ENCODE data around the gene THSD4.

Gene THSD4

DNA sequence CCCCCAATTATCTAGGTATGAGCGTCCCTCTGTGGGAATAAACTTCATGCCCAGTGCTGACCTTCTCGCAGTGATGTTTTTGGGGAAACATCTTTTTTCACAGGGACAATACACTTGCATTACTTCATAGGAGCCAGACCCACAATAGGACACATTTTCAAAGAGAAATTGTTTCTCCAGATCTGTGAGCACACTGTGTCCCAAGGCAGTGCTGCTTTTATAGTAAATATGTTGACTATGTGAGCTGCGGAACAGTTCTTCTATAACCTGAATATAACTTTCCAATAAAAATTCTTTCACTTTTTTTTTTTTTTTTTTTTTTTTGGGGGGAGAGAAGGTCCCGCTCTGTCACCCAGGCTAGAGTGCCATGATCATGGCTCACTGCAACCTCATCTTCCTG, 17.4 kb upstream of the THSD4 start:
- no peak for DNase-seq (ENCODE audit: low read depth in 2 of 2)

DNA sequence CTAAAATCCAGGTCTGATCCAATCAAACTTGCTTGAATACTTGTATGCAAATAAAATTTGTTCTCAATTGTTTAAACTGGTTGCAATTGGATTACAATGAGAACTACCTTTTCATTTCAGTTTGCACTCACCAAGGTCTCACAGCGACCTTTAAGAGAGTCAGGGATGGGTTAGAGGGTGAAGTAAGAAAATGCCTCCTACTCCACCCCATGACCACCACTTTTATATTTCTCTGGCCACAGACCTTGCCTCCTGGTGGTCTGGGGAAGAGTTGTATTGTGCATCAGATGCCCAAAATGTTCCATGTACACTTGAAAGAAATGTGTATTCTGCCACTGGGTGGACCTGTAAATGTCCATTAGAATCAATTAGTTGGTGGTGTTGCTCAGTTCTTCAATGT, 16.4 kb upstream of the THSD4 start:
- DNase-seq (ENCODE audit: low read depth in 2 of 2) = no peak

DNA sequence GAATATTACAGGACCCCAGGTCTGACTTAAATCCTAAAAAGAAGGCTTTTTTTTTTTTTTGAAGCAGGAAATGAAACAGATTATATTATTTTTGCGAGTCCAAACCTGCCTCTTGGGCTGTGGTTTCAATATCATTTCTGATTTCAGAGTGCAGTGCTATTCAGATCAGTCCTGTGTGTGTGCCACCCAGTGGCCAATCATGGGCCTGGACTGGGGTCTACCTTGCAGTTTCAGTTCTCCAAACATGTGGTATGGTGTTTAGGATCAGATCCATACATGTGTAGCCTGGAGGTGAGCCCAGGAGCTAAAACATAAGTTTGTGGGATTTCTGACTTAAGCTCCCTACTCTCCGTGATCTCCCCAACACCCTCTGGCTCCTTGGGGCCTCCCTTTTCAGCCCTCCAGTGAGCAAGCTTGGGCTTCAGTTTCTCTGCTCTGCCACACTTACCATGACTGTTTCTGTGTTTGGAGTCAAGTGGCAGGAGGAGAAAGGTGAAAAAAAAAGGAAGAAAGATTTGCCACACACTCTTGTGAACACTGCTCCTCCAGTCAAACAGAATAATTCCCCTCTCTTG, 12.1 kb upstream of the THSD4 start:
- DNase-seq (ENCODE audit: low read depth in 2 of 2) = no peak

DNA sequence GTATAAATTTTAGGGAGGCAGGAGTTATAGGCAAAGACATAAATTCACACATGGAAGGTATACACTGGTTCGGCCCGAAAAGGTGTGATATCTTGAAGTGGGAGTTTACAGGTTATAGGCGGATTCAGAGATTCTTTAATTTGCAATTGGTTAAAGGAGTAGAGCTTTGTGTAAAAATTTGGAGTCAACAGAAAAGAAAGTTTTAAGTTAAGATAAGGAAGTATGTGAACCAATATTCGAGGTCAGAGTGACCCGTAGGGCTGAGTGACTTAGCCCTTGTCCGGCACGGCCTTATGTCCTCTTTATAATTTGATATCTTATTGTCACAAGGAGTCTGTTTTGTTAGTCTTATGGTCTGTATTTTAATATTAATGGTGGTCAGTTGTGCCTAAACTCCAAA, 10.6 kb upstream of the THSD4 start:
- DNase-seq (ENCODE audit: low read depth in 2 of 2) = no peak

DNA sequence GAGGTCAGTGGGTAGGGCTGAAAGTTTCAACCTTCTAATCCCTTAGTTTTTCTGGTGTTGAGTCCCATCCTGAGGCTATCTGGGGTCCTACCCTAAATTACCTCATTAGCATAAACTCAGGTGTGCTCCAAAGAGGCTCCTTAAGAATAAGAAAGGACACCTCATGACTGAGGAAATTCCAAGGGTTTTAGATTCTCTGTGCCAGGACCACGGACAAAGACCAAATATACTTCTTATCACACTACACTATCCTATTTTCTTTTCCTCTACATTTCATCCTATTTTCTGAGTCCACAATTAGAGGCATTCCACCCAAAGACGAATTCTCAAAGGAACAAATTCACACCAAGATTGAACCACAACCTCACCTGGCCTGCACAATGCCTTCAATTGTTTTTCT, 9.8 kb upstream of the THSD4 start:
- DNase-seq (ENCODE audit: low read depth in 2 of 2) = no peak

DNA sequence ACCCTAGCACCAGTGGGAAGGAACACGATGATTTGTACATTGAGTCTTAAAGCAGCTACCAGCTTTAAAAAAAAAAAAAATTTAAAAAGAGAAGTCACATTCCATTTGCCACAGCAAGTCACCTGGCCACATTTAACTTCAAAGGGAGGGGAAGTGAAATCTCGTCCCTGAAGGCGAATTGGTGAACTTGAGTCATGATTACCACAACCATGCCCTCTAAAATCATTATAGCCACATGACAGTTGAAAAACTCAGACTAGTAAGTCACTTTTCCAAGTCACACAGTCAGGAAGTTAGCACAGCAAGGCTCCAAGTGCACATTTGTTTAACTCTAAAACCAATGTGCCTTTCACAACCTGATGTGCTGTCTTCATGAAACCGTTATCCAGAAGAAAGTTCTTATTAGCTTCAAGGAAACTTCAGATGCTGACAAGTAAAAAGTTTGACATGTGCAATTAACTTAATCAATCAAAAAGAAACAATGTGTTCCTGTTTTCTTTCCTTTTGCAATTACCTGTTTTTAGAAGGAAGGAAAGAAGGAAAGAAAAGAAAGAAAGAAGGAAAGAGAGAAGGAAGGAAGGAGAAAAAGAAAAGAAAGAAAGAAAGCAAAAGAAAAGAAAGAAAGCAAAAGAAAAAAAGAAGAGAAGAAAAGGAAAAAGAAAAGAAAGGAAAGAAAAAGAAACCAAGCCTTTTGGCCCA, 8.3 kb upstream of the THSD4 start:
- DNase-seq (ENCODE audit: low read depth in 2 of 2) = no peak

DNA sequence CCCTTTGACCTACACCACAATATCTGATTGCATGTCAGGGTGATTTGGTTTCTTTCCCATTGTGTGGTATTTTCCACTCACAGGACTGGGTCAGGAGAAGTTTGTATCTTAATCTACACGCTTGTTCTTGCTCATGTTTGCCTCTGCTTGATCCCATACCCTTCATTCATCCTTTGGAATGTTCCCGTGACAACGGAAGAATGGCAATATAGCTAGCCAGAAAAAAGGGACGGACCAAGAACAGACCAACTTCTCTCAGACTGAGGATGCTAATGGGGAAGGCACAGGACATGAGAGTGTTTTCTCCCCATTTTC, 7.8 kb upstream of the THSD4 start:
- no peak for DNase-seq (ENCODE audit: low read depth in 2 of 2)

DNA sequence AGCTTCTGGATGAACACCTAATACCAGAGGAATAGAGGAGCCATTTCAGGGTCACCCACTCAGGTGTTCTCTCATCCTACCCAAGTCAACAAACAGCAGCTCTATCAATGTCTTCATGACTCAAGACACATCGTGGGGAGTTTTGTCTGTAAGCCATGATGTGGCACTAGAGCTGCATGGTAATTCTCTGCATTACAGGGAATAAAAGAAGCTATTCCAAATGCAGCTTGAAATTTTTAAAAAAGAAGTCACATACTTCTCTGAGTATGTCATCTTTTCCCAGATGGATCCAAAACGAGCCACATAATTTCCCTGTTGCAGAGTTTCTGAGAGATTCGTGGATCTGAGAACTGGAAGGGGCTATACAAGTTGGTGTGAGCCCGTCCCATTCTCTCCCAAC, 6.1 kb upstream of the THSD4 start:
- no peak for DNase-seq (ENCODE audit: low read depth in 2 of 2)

DNA sequence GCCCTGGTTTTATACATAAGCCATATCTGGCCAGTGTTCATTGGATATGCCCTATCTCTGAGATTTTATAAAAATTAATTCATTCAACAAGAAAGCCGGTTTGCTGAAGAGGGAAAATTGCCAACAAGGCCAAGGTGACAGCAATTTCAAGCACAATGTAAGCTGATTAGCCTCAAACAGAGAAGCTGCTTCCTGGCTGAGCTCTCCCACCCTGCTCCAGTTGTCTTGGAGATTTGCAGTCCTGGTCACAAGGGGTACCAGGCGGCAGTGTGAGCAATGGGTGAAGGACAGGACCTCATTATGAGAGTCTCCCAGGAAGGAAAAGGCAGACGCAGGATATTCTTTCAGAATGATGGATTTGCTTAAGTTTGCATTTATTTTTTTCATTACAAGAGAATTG, 5.4 kb upstream of the THSD4 start:
- DNase-seq (ENCODE audit: low read depth in 2 of 2) = no peak

DNA sequence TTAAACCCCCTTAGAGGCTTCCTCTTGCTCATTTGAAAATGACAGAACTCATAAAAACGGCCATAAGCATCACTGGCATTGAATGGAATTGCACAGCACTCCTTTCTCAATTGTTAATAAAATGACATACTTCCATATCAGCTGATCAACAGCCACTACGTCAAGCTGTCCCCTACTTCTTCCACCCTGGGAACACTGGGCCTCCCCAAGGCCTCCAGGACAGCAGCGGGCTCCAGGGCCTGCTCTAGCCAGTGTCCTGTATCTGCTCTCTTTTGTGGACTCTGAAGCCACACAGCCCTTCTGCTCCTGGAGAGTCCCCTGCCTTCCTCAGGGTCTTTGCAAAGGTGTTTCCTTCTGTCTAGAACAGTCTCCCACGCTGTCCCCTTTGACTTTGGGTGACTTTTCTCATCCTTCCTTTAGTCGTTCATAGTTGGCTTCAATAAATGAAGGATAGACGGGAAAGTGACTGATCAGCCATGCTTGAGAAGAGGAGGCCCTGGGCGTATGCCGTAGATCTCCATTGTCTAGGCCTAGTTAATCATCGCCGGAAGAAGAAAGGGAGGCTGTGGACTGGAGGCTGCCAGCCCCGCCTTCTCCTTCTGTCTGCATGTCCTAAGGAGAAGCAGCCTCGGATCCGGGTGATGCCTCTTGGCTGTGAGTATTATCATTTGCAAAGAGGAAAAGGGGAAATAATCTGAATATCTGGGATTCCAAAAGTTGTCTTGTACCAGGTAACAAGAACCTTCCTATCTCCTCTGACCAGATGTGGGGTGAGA, 4.7 kb upstream of the THSD4 start:
- no peak for DNase-seq (ENCODE audit: low read depth in 2 of 2)

DNA sequence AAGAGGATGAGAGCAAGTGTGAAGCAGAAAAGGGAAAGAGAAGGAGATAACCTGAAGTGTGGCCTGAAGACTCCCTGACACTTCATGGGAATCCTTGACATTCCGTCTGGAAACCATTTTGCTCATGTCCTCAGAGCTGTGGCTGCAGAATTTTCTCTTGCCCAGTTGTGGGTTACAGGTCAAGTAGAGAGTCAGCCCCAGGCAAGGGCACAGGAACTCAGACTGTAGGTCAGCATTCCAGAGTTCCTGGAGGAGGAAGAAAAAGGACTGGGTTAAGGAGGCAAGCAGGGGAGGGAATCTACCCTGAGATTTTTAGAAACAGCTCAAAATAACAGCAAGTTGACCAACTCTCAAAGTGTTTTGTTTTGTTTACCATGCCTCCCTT, 4.1 kb upstream of the THSD4 start:
- DNase-seq (ENCODE audit: low read depth in 2 of 2) = no peak

DNA sequence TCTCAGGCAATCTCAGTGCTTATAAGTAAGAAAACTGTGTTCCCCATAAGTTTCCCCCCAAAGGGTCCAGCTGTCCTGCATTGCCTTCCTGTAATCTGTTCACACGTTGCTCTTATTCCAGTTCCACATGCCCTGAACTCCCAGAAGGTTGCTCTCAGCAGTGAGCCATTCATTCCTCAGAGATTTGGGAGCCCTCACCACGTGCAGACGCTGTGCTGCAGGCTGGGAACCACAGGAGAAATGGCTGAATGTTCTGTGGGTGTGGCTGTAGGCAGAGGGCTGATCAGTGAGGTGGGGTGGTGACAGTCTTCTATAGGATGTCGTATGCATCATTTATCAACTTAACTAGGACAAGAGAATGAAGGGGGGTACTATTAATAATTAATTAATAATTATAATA, 3.3 kb upstream of the THSD4 start:
- no peak for DNase-seq (ENCODE audit: low read depth in 2 of 2)

DNA sequence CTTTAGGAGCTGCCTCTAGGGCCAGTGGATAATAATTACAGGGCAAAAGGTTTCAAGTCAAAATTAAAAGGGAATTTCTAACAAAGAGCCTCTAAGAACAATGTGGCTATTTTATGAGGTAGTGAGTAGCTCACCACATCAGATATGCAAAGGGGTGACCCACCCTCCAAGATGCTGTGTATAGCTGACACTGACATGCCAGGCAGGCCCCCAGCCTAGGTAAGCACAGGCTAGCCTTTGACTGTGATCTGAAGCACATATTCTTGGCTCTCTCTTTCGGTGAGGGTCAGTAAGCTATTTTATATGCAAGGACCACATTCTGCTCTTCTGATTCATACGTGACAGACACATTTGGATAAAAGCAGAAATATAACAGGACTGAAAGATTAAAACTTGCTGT, 2.8 kb upstream of the THSD4 start:
- DNase-seq (ENCODE audit: low read depth in 2 of 2) = no peak

DNA sequence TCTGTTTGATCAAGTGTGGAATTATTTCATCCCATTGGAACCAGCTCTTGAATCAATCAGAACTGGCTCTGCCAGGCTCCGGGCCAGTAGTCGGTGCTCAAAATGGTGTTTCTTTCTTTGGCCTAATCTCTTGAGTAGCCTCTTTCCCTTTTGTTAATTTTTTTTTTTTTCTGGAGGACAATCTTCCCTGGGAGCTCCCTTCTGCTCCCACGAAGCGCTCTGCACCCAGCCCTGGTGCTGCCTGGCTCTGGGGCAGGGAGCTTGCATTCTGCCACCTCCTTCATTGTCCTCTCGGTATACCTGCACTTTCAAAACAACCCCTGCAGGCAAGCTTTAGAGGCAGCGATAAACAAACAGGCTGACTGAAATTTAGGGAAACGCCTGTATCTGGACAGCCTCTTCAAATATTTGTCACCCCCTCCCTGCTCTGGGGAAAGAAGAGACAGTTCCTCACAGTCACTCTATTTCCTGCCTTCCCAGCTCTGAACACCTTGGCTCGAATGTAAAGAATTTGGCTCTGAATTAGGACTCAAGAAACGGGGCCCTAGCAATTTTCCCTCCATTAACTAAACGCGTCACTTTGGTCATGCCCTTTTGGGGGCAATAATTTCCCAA, 1.1 kb upstream of the THSD4 start:
- DNase-seq (ENCODE audit: low read depth in 2 of 2) = no peak

DNA sequence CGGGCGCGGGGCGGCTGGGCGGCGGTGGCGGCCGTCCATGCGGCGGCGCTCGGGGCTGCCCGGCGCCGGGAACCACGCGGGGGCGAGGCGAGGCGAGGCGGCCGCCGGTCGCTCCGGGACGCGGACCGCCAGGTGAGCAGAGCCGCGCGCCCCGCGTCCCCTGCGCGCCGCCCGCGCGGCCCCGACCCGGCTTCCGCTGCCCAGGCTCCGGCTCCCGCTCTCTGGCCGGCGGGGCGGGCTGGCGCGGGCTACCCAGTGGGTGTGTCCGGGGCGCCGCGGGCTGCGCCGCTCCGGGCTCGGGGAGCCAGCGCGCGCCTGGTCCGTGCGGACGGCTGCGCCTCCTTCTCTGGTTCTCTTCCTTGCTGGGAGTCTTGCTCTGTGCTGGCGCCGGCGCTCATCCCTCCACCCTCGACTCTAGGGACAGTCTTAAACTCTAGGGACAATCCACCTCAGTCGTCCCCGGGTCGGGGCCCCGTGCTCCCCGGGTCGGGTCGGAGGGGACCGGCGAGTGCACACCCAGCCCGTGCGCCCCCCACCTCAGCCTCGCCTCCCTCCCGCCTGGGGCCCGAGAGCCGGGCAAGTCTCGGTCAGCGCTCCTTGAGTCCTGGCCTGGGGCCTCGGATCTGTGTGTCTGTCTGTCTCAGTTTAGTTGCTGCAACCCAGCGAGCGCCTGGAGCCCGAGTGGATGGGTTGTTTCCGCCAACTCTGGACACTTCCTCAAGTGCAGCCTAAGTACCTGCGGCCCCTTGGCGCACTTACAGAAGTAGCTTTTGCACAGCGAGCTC, 488 bp downstream of the THSD4 start:
- DNase-seq (ENCODE audit: low read depth in 2 of 2) = no peak

DNA sequence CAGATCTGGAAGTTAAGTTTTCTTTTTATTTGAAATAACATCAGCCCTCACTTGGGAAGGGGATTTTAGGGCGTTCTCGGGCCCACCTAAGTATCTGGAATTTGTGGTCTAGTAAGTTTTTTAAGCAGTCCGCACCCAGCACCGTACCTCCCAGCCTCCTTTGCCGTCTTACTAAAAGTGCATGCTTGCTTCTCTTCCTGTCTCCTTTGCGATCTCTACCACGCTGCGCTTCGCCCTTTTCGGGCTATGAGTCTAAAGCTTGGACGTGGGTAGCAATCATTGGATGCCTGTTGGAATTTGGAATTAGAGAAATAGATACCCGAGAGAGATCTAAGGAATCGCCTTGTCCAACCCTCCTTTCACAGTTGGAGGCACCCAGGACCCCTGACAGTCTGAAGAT, 1.1 kb downstream of the THSD4 start:
- DNase-seq (ENCODE audit: low read depth in 2 of 2) = no peak

DNA sequence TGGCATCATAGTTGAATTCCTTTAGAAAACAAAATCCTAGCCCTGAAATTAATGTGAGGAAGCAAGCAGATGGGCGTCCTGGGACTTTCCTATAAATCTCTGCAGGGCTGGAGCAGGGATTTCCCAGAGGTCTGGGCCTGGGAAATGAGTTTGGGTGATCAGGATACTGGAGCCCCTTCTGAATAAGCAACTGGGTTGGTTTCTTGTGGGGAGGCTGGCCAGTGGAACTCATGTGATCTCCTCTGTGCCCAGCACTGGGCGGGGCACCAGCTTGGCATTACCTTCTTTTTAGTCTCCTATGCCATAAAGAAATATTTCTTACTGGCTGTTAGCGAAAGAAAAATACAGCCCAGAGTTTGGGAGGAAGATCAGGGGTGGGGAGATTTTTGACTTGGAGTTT, 1.7 kb downstream of the THSD4 start:
- no peak for DNase-seq (ENCODE audit: low read depth in 2 of 2)

DNA sequence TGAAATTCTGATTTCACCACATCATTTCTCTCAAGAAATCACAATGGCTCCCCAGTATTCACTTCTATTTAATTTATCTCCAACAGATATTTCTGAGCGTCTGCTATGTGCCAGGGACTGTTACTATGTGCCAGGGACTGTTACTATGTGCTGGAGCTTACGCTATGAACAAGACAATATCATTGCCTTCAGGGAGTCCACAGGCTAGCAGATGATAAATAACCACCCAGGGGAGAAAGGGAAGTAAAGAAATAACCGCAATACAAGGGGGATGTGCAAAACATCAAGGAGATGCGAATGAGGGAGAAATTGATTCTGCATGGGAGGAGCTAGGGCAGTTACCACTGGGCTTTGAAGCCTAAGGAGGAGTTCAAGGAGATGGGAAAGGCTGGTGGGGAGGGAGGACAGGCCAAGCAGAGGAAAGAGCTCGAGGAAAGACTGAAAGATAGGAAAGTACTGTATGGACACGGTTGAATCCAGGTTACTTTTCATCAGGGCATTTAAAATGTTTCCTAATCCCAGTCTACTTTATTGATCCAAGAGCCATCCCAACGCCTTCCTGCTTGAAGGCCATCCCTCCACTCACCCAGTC, 2.5 kb downstream of the THSD4 start:
- no peak for DNase-seq (ENCODE audit: low read depth in 2 of 2)

DNA sequence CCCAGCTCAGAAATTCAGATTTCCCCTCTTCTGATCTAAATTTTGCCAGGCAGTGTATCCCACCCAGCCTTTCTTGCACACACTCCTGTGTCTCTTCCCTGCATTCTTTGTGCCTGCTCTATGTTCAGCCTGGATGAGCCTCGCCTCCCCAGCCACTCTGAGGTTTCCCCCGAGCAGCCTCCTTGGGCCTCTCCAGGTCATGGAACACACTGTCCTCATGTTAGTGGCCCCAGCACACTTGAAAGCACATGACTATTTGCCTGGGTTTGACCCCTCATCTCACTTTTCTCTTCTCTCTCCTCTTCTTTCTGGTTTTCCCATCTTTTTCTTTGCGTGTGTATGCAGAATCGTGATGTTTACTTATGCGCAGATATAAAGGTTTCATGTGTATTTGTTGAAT, 3.1 kb downstream of the THSD4 start:
- no peak for DNase-seq (ENCODE audit: low read depth in 2 of 2)

DNA sequence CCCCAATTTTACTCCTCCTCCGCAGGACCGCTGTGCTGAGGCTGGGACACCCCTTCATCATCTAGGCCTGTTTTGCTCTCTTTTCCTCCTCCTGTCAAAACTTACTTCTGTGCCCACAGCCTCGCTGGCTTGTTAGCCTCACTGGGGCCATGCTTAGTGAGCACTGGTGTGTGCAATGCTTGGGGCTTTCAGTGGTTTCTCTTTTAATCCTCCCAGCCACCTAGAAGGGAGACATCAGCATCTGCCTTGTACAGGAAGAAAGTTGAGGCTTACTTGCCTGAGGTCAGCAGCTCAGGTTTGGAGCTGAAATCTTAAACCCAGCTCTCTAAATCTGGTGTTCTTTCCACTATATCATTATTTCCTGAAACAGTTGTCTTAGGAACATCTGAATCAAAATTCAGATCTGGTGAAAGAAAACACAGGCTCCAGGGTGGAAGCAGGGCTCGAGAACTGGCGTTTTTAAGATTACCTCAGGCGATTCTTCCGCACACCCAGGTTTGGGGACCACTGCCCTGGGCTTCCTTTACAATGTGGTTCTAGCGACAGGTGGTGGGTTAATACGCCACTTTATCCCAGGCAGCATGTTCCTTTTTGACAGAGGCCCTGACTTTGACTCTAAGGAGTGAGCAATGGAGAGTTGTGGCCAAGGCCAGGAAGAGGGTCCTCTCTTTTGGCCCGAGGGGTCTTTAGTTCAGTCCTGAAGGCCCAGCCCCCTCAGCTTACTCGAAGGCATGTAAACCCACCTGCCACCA, 3.8 kb downstream of the THSD4 start:
- DNase-seq (ENCODE audit: low read depth in 2 of 2) = no peak

DNA sequence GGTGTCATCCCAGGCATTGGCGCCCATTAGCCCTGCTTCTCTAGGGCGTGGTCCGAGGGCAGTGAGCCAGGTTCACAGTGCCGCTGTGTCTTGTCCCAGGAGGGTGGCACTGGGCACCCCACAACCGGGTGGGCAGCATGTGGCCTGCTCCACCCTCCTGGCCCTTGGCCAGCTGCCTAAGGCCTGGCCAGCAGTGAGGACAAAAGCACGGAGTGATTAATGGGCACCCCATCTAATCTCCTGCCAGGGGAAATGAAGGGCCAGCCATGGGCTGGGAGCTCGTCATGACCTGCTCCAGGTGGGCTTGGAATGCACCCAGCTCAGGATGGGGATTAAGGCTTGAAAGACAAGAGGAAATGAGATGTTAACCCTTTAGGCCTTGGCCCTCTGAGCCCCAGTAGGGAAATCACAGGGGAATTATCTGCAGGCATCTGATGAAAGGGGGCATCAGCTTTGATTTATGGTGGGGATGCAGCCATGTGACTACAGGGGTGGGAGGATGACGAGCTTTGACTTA, 5.2 kb downstream of the THSD4 start:
- DNase-seq (ENCODE audit: low read depth in 2 of 2) = no peak
